WI38 (cell line): ENCODE results near the gene THSD4.
"Not testable (repeated sequence)": the region's sequence is repeated elsewhere in the genome, so short reads cannot be mapped to it uniquely, and the experiment has no call there.

ENCODE experiments used
- H3K4me3 ChIP-seq: 2 replicates; pipeline ENCODE4 v1.5.1; 2011; ENCODE audit warnings: low read depth, mild to moderate bottlenecking, control low read depth, low read length
- TF ChIP-seq, protein P1 (sequence below): IDR thresholded peaks from 2 replicates; pipeline ENCODE4 v1.5.1; 2012; ENCODE audit warnings: low read depth, mild to moderate bottlenecking, control low read depth, low read length

Gene THSD4

DNA sequence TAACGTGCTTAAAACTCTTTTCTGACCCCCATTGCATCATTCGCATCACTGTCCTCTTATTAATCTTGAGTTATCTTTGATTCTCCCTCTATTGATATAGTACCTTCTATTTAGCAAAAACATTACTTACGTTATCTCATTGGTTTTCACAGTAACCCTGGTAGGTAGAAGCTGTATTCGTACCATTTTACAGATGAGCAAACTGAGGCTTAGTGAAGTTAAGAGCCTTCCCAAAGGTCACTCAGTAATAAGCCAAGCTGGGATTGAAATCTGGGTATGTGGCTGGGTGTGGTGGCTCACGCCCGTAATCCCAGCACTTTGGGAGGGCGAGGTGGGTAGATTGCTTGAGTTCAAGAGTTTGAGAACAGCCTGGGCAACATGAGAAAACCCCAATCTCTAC lies 244.0 kb downstream of the THSD4 start:
- TF ChIP-seq, protein P1, sequence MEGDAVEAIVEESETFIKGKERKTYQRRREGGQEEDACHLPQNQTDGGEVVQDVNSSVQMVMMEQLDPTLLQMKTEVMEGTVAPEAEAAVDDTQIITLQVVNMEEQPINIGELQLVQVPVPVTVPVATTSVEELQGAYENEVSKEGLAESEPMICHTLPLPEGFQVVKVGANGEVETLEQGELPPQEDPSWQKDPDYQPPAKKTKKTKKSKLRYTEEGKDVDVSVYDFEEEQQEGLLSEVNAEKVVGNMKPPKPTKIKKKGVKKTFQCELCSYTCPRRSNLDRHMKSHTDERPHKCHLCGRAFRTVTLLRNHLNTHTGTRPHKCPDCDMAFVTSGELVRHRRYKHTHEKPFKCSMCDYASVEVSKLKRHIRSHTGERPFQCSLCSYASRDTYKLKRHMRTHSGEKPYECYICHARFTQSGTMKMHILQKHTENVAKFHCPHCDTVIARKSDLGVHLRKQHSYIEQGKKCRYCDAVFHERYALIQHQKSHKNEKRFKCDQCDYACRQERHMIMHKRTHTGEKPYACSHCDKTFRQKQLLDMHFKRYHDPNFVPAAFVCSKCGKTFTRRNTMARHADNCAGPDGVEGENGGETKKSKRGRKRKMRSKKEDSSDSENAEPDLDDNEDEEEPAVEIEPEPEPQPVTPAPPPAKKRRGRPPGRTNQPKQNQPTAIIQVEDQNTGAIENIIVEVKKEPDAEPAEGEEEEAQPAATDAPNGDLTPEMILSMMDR: no peak
- no peak overlapping the region for H3K4me3 ChIP-seq

DNA sequence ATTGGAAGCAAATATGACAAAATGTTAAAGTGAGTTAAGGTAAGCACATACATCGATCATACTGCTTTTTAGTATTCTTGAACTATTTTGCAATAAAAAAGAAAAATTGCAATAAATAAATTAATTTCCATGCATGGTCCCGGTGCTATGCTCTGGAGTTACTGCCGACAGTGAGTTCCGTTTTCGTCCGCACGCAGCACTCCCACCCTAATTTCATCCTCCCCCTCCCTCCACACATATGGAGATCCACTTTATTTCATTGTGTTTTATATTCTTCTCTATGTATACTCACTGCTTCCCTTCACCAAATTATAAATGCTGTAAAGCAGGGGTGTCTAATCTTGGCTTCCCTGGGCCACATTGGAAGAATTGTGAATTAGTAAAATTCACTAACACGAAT lies 247.3 kb downstream of the THSD4 start:
- TF ChIP-seq, protein P1: no peak
- no peak overlapping the region for H3K4me3 ChIP-seq

DNA sequence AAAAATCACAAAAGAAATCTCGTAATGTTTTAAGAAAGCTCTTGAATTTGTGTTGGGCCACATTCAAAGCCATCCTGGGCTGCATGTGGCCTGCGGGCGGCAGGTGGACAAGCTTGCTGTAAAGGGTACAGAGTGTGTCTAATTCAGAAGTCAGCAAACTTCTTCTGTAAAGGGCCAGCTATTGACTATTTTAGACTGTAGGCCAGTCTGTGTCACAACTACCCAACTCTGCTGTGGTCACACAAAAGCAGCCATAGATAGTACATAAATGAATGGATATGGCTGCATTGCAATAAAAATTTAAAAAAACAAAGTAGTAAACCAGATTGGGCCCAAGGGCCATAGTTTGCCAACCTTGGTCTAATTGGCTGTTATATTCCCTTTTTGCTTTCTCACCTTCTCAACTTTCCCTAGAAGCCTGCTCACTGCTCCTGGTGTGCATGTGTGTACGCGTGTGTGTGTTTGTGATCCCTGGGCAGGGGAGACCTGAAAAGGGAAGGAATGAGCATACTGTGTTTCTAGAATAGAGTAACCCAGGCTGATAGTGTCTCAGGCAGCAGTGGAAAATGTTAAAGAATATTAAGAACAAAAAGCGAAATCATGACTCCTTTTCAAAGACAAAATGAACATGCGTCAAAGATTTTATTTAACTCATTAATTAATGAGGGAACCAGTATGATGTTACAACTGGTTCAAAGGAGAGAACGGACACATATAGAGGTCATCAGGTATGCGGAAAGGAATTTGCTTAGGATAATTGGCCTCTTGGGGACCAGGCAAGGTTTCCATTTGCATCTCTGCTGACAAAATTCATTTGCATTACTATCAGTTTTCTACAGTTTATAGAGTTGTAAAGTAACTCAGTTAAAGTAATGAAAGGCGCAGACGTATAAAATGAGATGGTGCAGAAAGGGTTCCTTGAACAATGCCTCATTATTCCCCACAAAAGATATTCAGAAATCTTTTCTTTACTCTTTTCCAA lies 248.0 kb downstream of the THSD4 start:
- no peak overlapping the region for H3K4me3 ChIP-seq
- TF ChIP-seq, protein P1: no peak

DNA sequence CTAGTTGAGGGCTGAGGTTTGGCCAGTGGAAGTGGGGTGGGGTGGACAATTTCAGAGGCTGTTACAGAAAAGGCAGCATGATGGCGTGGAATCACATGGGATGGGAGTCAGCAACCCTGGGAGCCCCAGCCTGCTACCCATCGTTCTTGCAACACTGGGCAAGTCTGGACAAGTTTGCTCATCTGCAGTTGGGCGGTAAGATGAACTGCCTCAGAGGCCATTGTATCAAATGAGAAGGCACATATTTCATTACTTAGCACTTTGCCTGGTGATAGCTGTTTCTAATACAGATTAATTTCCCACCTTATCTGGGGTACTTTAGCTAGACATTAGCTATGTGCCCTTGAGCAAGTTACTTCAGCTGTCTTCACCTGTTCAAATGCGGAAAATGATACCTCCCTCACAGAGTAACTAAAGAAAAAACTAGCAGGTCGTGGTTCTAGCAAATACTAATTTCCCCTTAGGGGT lies 248.9 kb downstream of the THSD4 start:
- no peak overlapping the region for H3K4me3 ChIP-seq
- TF ChIP-seq, protein P1: no peak

DNA sequence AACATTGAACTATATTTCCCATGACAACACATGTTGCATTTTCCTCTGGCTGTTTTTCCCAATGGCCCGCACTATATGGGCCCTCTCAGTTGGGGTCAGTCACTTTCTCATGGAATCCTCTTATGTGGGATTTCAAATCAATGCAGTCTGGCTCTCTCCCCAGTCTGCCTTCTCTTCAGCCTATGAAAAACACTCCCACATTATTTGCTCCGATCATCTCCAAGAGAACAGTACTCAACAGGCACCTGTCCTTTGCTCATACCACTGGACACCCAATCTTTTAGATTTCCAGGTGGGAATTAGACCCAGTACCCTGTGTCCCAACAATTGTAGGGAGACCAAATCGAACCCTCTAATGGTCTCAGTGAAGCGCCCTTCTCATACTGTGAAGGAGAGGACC lies 251.3 kb downstream of the THSD4 start:
- H3K4me3 ChIP-seq: no peak overlapping the region
- TF ChIP-seq, protein P1: no peak

DNA sequence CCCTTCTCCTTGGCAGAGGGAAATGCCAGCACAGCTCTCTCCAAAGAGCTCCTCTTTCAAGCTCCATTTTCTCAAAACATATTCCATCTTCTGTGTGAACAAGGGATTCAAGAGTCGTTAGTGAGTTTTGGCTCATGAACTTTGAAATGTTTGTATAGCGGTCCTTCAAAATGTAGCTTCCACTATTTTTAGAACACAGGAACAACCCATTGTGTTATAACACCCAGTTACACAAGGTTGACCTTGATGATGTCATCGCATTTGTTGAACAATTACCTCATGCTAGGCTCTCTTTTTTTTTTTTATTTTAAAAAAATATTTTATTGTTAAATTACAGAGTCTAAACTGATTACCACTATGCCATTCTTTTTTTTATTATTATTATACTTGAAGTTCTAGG lies 251.7 kb downstream of the THSD4 start:
- TF ChIP-seq, protein P1: no peak
- H3K4me3 ChIP-seq: no peak overlapping the region

DNA sequence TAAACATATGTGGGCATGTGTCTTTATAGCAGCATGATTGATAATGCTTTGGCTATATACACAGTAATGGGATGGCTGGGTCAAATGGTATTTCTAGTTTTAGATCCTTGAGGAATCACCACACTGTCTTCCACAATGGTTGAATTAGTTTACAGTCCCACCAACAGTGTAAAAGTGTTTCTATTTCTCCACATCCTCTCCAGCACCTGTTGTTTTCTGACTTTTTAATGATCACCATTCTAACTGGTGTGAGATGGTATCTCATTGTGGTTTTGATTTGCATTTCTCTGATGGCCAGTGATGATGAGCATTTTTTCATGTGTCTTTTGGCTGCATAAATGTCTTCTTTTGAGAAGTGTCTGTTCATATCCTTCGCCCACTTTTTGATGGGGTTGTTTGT lies 252.5 kb downstream of the THSD4 start:
- H3K4me3 ChIP-seq: not testable (repeated sequence)

DNA sequence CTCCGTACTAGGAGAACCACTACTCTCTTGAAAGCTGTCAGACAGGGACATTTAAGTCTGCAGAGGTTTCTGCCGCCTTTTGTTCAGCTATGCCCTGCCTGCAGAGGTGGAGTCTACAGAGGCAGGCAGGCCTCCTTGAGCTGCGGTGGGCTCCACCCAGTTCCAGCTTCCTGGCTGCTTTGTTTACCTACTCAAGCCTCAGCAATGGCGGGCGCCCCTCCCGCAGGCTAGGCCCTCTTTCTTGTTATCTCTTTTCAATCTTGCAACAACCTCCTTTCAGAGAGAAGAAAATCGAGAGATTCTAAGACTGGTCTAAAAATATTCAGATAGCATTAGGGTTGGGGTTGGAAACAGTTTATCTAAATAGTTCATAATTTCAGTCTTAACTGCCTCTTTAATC lies 257.5 kb downstream of the THSD4 start:
- not testable (repeated sequence) for H3K4me3 ChIP-seq
